GM23248 (cell line): ENCODE results near the gene STARD3.

Experiments used
- EZH2 ChIP-seq: fragments of 200-600 bp; sonication (generic); IDR thresholded peaks from 2 replicates; pipeline ENCODE4 v1.6.1; 2018; ENCODE audit warnings: antibody characterized with exemption, mild to moderate bottlenecking; ENCODE audit not compliant: insufficient read depth, poor library complexity, severe bottlenecking
- EZH2phosphoT487 ChIP-seq: fragments of 200-600 bp; sonication (generic); IDR thresholded peaks from 2 replicates; pipeline ENCODE4 v1.6.1; 2018; ENCODE audit warnings: antibody characterized with exemption, moderate library complexity, mild to moderate bottlenecking, low read depth; ENCODE audit not compliant: insufficient read depth

DNA sequence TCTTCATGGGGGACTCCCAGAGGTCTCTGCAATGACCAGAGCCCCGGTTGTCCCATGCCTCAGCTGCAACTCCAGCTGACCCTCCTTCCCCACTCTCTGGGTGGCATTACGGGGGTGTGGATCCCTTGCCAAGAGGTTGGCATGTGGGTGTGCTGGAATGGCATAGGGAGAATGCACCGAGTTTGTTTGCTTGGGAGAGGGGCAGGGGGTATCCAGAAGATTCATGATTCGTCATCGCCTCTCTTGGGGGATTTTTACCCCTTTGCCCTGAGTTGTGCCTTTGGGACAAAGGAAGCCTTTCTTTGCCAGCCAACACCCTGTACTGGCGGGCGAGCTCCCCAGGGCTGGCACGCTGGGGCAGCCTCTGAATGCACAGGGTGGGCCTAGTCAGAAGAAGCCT, 69.4 kb downstream of the STARD3 start:
- no peak for TF ChIP-seq EZH2
- TF ChIP-seq EZH2phosphoT487: no peak
